IMR-90 (cell line): Measurements from ENCODE around the gene RAPSN. TPM values are rescaled to one million over a fixed set of nuclear protein-coding genes. Genes with fewer than 3 reads are reported as not detected.
A peak's percentile ranks its signal among the peaks of the same experiment; 100 is the strongest.

Experiments used
- ATAC-seq: fragments of 200-7000 bp; cut with Tn5 transposase; 2 replicates; pipeline ENCODE4 v1.9.1; 2020; ENCODE audit warnings: low read depth, mild to moderate bottlenecking, moderate library complexity
- BruUV-seq: library from RNA; stranded (reverse); fragments of 400-500 nt; replicated peaks from 2 replicates; lab custom pipeline; 2021; lab: Mats Ljungman, UMichigan
- CTCF ChIA-PET: fragments of 300-600 bp; formaldehyde crosslinking; extraction: SDS; loops from one replicate; lab custom pipeline; 2021; ENCODE audit warnings: antibody characterized with exemption; lab: Yijun Ruan, JAX
- POLR2A ChIA-PET: fragments of 300-600 bp; sonication (Branson Sonifier 250); formaldehyde crosslinking; loops from one replicate; lab custom pipeline; 2022; ENCODE audit warnings: antibody characterized with exemption; ENCODE audit not compliant: unreplicated experiment; lab: Charles Lee
- DNase-seq: peaks from one replicate; pipeline ENCODE4 v3.0.0; 2013
- H2AFZ ChIP-seq: replicated peaks from 2 replicates; pipeline ENCODE3; 2013; ENCODE audit warnings: low read length, mild to moderate bottlenecking; ENCODE audit not compliant: poor library complexity
- H2AK5ac ChIP-seq: 2 replicates; pipeline ENCODE4 v1.6.1; 2013; ENCODE audit warnings: low read depth, low read length, inconsistent platforms
- H2AK9ac ChIP-seq: replicated peaks from 2 replicates; pipeline ENCODE3; 2013; ENCODE audit warnings: mild to moderate bottlenecking, low read depth, low read length, moderate library complexity; ENCODE audit not compliant: poor library complexity
- H2BK120ac ChIP-seq: 2 replicates; pipeline ENCODE4 v1.6.1; 2013; ENCODE audit warnings: low read depth, low read length, inconsistent platforms
- H2BK15ac ChIP-seq: 3 replicates; pipeline ENCODE4 v1.6.1; 2013; ENCODE audit warnings: low read depth, low read length, inconsistent platforms
- H2BK20ac ChIP-seq: 2 replicates; pipeline ENCODE4 v1.6.1; 2013; ENCODE audit warnings: low read depth, mild to moderate bottlenecking, inconsistent platforms, low read length, moderate library complexity
- H2BK5ac ChIP-seq: 2 replicates; pipeline ENCODE4 v1.6.1; 2013; ENCODE audit warnings: mild to moderate bottlenecking, low read depth, low read length, inconsistent platforms; ENCODE audit not compliant: poor library complexity, severe bottlenecking
- H3K14ac ChIP-seq: replicated peaks from 2 replicates; pipeline ENCODE4 v1.6.1; 2013; ENCODE audit warnings: low read depth, low read length, inconsistent platforms
- H3K18ac ChIP-seq: 2 replicates; pipeline ENCODE4 v1.6.1; 2013; ENCODE audit warnings: low read depth, low read length, control low read depth
- H3K23ac ChIP-seq: 2 replicates; pipeline ENCODE4 v1.6.1; 2013; ENCODE audit warnings: low read depth, low read length, inconsistent platforms
- H3K27ac ChIP-seq: 2 replicates; pipeline ENCODE4 v1.5.1; 2013; ENCODE audit warnings: mild to moderate bottlenecking, control low read depth, low read length; ENCODE audit not compliant: insufficient read depth
- H3K27me3 ChIP-seq: 2 replicates; pipeline ENCODE4 v1.6.1; 2013; ENCODE audit warnings: low read length; ENCODE audit not compliant: control insufficient read depth, insufficient read depth
- H3K36me3 ChIP-seq: 2 replicates; pipeline ENCODE4 v1.6.1; 2013; ENCODE audit warnings: low read length, mixed read lengths; ENCODE audit not compliant: control insufficient read depth, insufficient read depth
- H3K4ac ChIP-seq: 2 replicates; pipeline ENCODE4 v1.6.1; 2013; ENCODE audit warnings: low read depth, low read length, inconsistent platforms
- H3K4me1 ChIP-seq: 2 replicates; pipeline ENCODE4 v1.6.1; 2013; ENCODE audit warnings: low read length, mixed read lengths; ENCODE audit not compliant: control insufficient read depth, insufficient read depth
- H3K4me2 ChIP-seq: 2 replicates; pipeline ENCODE4 v1.6.1; 2013; ENCODE audit warnings: low read depth, mild to moderate bottlenecking, control low read depth, low read length, moderate library complexity
- H3K4me3 ChIP-seq: 2 replicates; pipeline ENCODE4 v1.5.1; 2013; ENCODE audit warnings: low read depth, mild to moderate bottlenecking, control low read depth, low read length, moderate library complexity; ENCODE audit not compliant: insufficient read depth
- H3K56ac ChIP-seq: 2 replicates; pipeline ENCODE4 v1.6.1; 2013; ENCODE audit warnings: low read length, inconsistent platforms; ENCODE audit not compliant: insufficient read depth; ENCODE audit errors: extremely low read depth
- H3K79me1 ChIP-seq, 2 experiments: 2 replicates each; pipeline ENCODE4 v1.6.1; 2013; ENCODE audit warnings: low read length in 2 of 2, inconsistent platforms in 1 of 2, low read depth in 1 of 2
- H3K9ac ChIP-seq: 2 replicates; pipeline ENCODE4 v1.6.1; 2013; ENCODE audit warnings: low read depth, low read length, control low read depth
- H3K9me1 ChIP-seq: 2 replicates; pipeline ENCODE4 v1.6.1; 2013; ENCODE audit warnings: low read length, inconsistent platforms; ENCODE audit not compliant: insufficient read depth
- H3K9me3 ChIP-seq: 2 replicates; pipeline ENCODE4 v1.6.1; 2013; ENCODE audit warnings: low read length; ENCODE audit not compliant: control insufficient read depth, insufficient read depth
- H4K20me1 ChIP-seq: 2 replicates; pipeline ENCODE4 v1.6.1; 2013; ENCODE audit warnings: low read length, inconsistent platforms; ENCODE audit not compliant: insufficient read depth
- H4K5ac ChIP-seq: 2 replicates; pipeline ENCODE4 v1.6.1; 2013; ENCODE audit warnings: mild to moderate bottlenecking, low read depth, low read length, control low read depth
- H4K8ac ChIP-seq, 2 experiments: 2 replicates each; pipeline ENCODE4 v1.6.1; 2013; ENCODE audit warnings: low read depth in 2 of 2, low read length in 2 of 2, control low read depth in 1 of 2, inconsistent platforms in 1 of 2
- H4K91ac ChIP-seq: 2 replicates; pipeline ENCODE4 v1.6.1; 2013; ENCODE audit warnings: low read depth, low read length, inconsistent platforms; ENCODE audit not compliant: insufficient read depth
- BHLHE40 ChIP-seq: fragments of 150-350 bp; IDR thresholded peaks from 2 replicates; pipeline ENCODE4 v1.6.1; 2016; ENCODE audit warnings: mild to moderate bottlenecking, low read depth, low read length
- CEBPB ChIP-seq: IDR thresholded peaks from 2 replicates; pipeline ENCODE4 v1.6.1; 2012; ENCODE audit warnings: low read depth, low read length, improper control_type of control experiment
- CHD1 ChIP-seq: IDR thresholded peaks from 2 replicates; pipeline ENCODE4 v1.6.1; 2012; ENCODE audit warnings: low read depth, low read length, improper control_type of control experiment
- SMC3 ChIP-seq: fragments of 150-350 bp; IDR thresholded peaks from 2 replicates; pipeline ENCODE4 v1.6.1; 2016; ENCODE audit warnings: low read depth, mild to moderate bottlenecking, antibody characterized with exemption, low read length, moderate library complexity
- WGBS, 2 experiments: methylation state at CpG; one replicate each; pipeline versions ENCODE4 v1.1.5 to v1.1.7; 2013; ENCODE audit warnings: missing lambda C conversion rate in 2 of 2; ENCODE audit not compliant: insufficient read length in 1 of 2; ENCODE audit errors: extremely low coverage in 2 of 2; 5-methylcytosine and 5-hydroxymethylcytosine counted together
- dilution Hi-C: fragments of 300-500 bp; cut with HindIII; formaldehyde crosslinking; loops from one replicate; pipeline ENCODE4 v1.14.3; 2018; ENCODE audit warnings: low sequenced_read_pairs; ENCODE audit not compliant: unreplicated experiment
- in situ Hi-C: fragments of 300-500 bp; cut with MboI; formaldehyde crosslinking; loops from 3 replicates; pipeline ENCODE4 v1.14.3; 2019; ENCODE audit warnings: low sequenced_read_pairs, inconsistent platforms, mixed read lengths
- intact Hi-C: fragments of 100-400 bp; cut with micrococcal nuclease; formaldehyde crosslinking; loops from 2 replicates; pipeline ENCODE4 v1.10.0; 2022
- polyA plus RNA-seq, 3 experiments: library from polyadenylated mRNA; depleted of rRNA; stranded (reverse); fragments of >200 nt; gene quantifications; 2 replicates each; pipeline ENCODE4 v1.2.3, GENCODE V29; 2012; ENCODE audit warnings: low replicate concordance in 1 of 3
- total RNA-seq: library from RNA; depleted of rRNA; stranded (reverse); fragments of >200 nt; gene quantifications from 2 replicates; pipeline ENCODE4 v1.2.3, GENCODE V29; 2012
- TF ChIP-seq, protein P1 (sequence below): fragments of 150-350 bp; IDR thresholded peaks from 2 replicates; pipeline ENCODE4 v1.6.1; 2016; ENCODE audit warnings: low read depth, mild to moderate bottlenecking, low read length, moderate library complexity, borderline replicate concordance

RAPSN gene
- total and polyA plus RNA-seq, 2 of the 4 experiments (the other 2 are of a cell fraction) = 0.03 TPM; not detected in 1

DNA sequence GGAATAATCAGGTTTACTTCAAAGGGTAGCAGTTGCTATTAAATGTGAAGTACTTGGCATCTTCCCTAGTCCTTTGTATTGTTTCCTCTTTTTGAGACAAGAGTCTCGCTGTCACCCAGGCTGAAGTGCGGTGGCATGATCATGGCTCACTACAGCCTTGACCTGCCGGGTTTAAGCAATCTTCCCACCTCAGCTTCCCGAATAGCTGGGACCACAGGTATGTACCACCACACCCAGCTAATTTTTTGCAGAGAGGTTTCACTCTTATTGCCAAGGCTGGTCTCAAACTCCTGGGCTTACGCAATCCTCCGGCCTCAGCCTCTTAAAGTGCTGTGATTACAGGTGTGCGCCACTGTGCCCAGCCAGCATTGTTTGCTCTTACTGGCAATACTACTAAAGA lies 36.2 kb upstream of the RAPSN start:
- 83% methylated on average over 1 of the region's 7 CpGs; no CpG with 5 or more reads in 1 of the 2 experiments for whole genome bisulfite sequencing, 2 experiments
- Histone ChIP-seq H3K4me1 (peaks cover 2% of the 10 kb centered on the region; the same call in 1 of the 2 replicates), H2AFZ (no peak overlapping the region), H3K79me1 (peaks cover 22 to 45% of the 10 kb centered on the region in 2 experiments), H2BK120ac (no peak overlapping the region), H4K5ac (no peak overlapping the region), H3K14ac (no peak overlapping the region), H3K9me3 (no peaks in the 10 kb centered on the region), H3K4me2 (no peak overlapping the region), H2BK15ac (no peak overlapping the region), H2AK5ac (no peak overlapping the region), H3K27ac (no peak overlapping the region), H3K9ac (no peak overlapping the region), H2AK9ac (no peak overlapping the region), H3K36me3 (peaks cover 40% of the 10 kb centered on the region), H2BK5ac (no peak overlapping the region), H4K20me1 (peaks cover 9% of the 10 kb centered on the region; the same call in 1 of the 2 replicates), H3K56ac (no peak overlapping the region), H3K4me3 (no peak overlapping the region), H2BK20ac (no peak overlapping the region), H3K18ac (no peak overlapping the region), H4K91ac (no peak overlapping the region), H3K4ac (no peak overlapping the region), H4K8ac (no peak overlapping the region), H3K27me3 (no peaks in the 10 kb centered on the region), H3K9me1 (peaks cover 8% of the 10 kb centered on the region), H3K23ac (no peak overlapping the region)
- intact Hi-C loops = loop anchor here (10.0 kb wide), 1 partner anchor 50 kb away; no protein-coding TSS in a partner anchor
- TF ChIP-seq SMC3 = no peak
- peak; percentile 74 for TF ChIP-seq CEBPB
- TF ChIP-seq CHD1 = no peak
- TF ChIP-seq BHLHE40 = no peak
- TF ChIP-seq, protein P1, sequence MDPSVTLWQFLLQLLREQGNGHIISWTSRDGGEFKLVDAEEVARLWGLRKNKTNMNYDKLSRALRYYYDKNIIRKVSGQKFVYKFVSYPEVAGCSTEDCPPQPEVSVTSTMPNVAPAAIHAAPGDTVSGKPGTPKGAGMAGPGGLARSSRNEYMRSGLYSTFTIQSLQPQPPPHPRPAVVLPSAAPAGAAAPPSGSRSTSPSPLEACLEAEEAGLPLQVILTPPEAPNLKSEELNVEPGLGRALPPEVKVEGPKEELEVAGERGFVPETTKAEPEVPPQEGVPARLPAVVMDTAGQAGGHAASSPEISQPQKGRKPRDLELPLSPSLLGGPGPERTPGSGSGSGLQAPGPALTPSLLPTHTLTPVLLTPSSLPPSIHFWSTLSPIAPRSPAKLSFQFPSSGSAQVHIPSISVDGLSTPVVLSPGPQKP = no peak
- in situ Hi-C loops = loop anchor here (10.0 kb wide), 1 partner anchor 130 kb away; no protein-coding TSS in a partner anchor
- DNase-seq = no peak
- ChIA-PET POLR2A (no interaction called here), CTCF (no interaction called here)
- no TSS peak for BruUV-seq
- no peak for ATAC-seq
- dilution Hi-C loops = no loop called here
